Measurements from ENCODE around the gene SRP19.
A peak's percentile ranks its signal among the peaks of the same experiment; 100 is the strongest.

SRP19 gene

DNA sequence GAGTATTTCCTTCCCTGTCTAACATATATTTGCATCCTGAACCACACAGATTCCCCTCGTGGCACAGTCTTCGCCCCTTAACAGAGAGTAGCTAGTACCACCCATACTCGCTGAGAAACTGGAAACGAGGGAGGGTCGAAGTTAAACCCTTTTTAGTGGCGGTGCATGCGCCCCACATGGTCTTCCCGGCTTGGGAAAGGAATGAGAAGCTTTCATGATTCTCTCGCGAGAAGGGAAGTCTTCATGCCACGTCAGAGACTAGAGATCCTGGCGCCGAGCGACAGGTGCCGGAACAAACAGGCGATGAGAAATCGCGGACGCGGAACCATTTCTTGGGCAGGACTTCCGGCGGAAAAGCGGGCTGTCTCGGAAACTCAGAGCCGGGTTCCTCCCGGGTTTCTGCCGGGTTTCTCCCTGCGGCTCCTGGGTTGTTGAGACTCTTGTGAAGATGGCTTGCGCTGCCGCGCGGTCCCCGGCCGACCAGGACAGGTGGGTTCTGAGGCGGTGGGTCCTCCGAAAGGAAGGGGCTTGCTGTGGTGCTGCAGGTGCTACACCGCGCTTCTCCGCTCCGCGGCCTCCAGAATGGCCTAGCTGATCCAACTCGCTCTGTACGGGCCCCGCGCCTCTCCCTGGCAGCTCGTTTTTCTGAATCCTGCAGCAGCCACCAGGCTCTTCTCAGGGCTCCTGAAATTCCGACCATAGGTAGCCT lies at the start of gene SRP19:
Gene SRP19 (plus strand): TSS at position 359 of the 709 bp plus-strand sequence. CDS start 90 bp downstream, at position 449.
- TF ChIP-seq, protein P1, sequence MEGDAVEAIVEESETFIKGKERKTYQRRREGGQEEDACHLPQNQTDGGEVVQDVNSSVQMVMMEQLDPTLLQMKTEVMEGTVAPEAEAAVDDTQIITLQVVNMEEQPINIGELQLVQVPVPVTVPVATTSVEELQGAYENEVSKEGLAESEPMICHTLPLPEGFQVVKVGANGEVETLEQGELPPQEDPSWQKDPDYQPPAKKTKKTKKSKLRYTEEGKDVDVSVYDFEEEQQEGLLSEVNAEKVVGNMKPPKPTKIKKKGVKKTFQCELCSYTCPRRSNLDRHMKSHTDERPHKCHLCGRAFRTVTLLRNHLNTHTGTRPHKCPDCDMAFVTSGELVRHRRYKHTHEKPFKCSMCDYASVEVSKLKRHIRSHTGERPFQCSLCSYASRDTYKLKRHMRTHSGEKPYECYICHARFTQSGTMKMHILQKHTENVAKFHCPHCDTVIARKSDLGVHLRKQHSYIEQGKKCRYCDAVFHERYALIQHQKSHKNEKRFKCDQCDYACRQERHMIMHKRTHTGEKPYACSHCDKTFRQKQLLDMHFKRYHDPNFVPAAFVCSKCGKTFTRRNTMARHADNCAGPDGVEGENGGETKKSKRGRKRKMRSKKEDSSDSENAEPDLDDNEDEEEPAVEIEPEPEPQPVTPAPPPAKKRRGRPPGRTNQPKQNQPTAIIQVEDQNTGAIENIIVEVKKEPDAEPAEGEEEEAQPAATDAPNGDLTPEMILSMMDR (IDR thresholded peaks at IDR 0.05), result no peak
- H3K27me3 ChIP-seq (ENCODE audit: control insufficient read depth, insufficient read depth, low read length), result no peaks in the 10 kb centered on the region
- H3K4me2 ChIP-seq (ENCODE audit: low read length), result peak within 1 kb of the TSS; percentile 80
- no peaks in the 10 kb centered on the region for H3K36me3 ChIP-seq (ENCODE audit: control insufficient read depth, insufficient read depth, low read length)
- H3K4me1 ChIP-seq, result peaks cover 3% of the 10 kb centered on the region
- peaks cover 11% of the 10 kb centered on the region for H3K79me2 ChIP-seq
- H3K9me3 ChIP-seq (ENCODE audit: control insufficient read depth, low read length), result no peaks in the 10 kb centered on the region
- H3K4me3 ChIP-seq (ENCODE audit: low read depth, low read length), result peak within 1 kb of the TSS; percentile 72
- H2AFZ ChIP-seq, result peak within 1 kb of the TSS; percentile 97
- peak within 1 kb of the TSS; percentile 71 for H3K27ac ChIP-seq
- H3K9ac ChIP-seq, result peak within 1 kb of the TSS; percentile 56

DNA sequence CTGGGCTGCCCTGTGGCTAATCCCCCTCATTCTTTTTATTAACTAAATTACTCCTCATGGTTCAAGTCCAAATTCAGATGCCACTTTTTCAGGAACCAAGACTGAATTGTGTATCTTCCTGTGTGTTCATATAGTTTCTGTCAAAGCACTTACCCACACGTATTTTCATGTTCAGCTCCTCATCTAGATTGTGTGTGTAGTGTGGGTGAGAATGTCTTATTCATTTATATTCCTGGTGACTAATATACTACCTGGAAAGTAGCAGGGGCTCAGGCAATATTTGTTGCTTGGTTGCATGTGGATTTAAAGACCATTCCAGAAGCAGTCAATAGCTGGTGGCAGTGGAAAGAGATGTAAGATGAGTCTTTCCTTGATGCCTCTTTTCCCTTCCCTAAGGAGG lies 48.5 kb upstream of the SRP19 start:
- Histone ChIP-seq H3K9ac (no peak overlapping the region), H3K9me3 (ENCODE audit: control insufficient read depth, low read length) (no peaks in the 10 kb centered on the region), H2AFZ (no peak overlapping the region), H3K27ac (no peak overlapping the region), H3K27me3 (ENCODE audit: control insufficient read depth, insufficient read depth, low read length) (no peaks in the 10 kb centered on the region), H3K4me3 (ENCODE audit: low read depth, low read length) (no peak overlapping the region), H3K79me2 (no peaks in the 10 kb centered on the region), H3K4me1 (no peaks in the 10 kb centered on the region), H3K4me2 (ENCODE audit: low read length) (no peak overlapping the region), H3K36me3 (ENCODE audit: control insufficient read depth, insufficient read depth, low read length) (no peaks in the 10 kb centered on the region)
- TF ChIP-seq, protein P1 (IDR thresholded peaks at IDR 0.05), result no peak

- TF ChIP-seq, protein P1 (IDR thresholded peaks at IDR 0.05), result no peak
- H3K9me3 ChIP-seq (ENCODE audit: control insufficient read depth, low read length), result no peaks in the 10 kb centered on the region
- no peak overlapping the region for H3K4me2 ChIP-seq (ENCODE audit: low read length)
- no peak overlapping the region for H2AFZ ChIP-seq
- no peaks in the 10 kb centered on the region for H3K27me3 ChIP-seq (ENCODE audit: control insufficient read depth, insufficient read depth, low read length)
- no peaks in the 10 kb centered on the region for H3K79me2 ChIP-seq
- no peak overlapping the region for H3K9ac ChIP-seq
- no peaks in the 10 kb centered on the region for H3K4me1 ChIP-seq
- no peak overlapping the region for H3K4me3 ChIP-seq (ENCODE audit: low read depth, low read length)
- no peak overlapping the region for H3K27ac ChIP-seq
- H3K36me3 ChIP-seq (ENCODE audit: control insufficient read depth, insufficient read depth, low read length), result no peaks in the 10 kb centered on the region
These were observed 40.8 kb upstream of the SRP19 start for GRCh38 chr5:112820246-112820645.

DNA sequence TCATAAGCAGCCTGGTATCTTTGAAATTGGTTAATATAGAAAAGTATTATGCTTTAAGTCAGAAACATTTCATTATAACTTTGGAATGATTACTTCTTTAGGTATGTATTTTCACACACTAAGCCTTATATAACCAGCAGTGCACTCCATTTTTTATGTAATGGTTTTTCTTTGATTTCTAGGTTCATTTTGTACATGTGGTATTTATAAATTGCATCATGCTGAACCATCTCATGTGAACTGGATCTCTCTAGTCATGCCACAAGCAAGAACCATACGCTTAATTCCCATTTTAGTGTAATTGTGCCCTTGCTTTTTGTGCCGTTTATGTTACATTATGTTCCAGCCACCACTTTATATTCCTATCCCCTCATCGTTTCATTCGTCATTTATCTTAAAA lies 38.6 kb upstream of the SRP19 start:
- H3K27ac ChIP-seq, result no peak overlapping the region
- TF ChIP-seq, protein P1 (IDR thresholded peaks at IDR 0.05), result no peak
- H3K36me3 ChIP-seq (ENCODE audit: control insufficient read depth, insufficient read depth, low read length), result no peaks in the 10 kb centered on the region
- H3K4me3 ChIP-seq (ENCODE audit: low read depth, low read length), result no peak overlapping the region
- H3K9me3 ChIP-seq (ENCODE audit: control insufficient read depth, low read length), result no peaks in the 10 kb centered on the region
- H3K79me2 ChIP-seq, result no peaks in the 10 kb centered on the region
- H2AFZ ChIP-seq, result no peak overlapping the region
- H3K27me3 ChIP-seq (ENCODE audit: control insufficient read depth, insufficient read depth, low read length), result no peaks in the 10 kb centered on the region
- H3K4me2 ChIP-seq (ENCODE audit: low read length), result no peak overlapping the region
- no peaks in the 10 kb centered on the region for H3K4me1 ChIP-seq
- H3K9ac ChIP-seq, result no peak overlapping the region

DNA sequence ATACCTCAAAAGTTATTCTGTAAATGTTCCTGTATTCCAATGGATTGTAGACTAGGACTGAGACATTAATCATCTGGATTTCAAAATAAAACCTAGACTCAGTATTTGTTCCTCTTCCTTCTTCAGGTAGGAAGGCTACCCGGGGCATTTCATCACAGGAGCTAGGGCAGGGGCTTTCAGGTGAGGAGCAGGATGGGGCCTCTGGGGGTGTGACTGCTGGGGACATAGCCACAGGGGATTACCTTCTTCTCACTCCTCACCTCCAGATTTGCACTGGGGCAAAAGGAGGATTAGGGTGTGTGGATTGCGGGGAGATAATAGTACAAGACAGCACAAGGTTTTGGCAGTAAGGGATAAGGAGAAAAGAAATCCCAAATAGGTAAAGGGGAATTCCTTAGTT lies 37.9 kb upstream of the SRP19 start:
- no peak overlapping the region for H3K4me3 ChIP-seq (ENCODE audit: low read depth, low read length)
- no peaks in the 10 kb centered on the region for H3K9me3 ChIP-seq (ENCODE audit: control insufficient read depth, low read length)
- H2AFZ ChIP-seq, result no peak overlapping the region
- H3K4me2 ChIP-seq (ENCODE audit: low read length), result no peak overlapping the region
- H3K36me3 ChIP-seq (ENCODE audit: control insufficient read depth, insufficient read depth, low read length), result no peaks in the 10 kb centered on the region
- H3K79me2 ChIP-seq, result no peaks in the 10 kb centered on the region
- TF ChIP-seq, protein P1 (IDR thresholded peaks at IDR 0.05), result no peak
- no peaks in the 10 kb centered on the region for H3K27me3 ChIP-seq (ENCODE audit: control insufficient read depth, insufficient read depth, low read length)
- no peaks in the 10 kb centered on the region for H3K4me1 ChIP-seq
- H3K27ac ChIP-seq, result no peak overlapping the region
- no peak overlapping the region for H3K9ac ChIP-seq

All from parathyroid adenoma (tissue), 2 donors.